ENCODE results near the gene EPG5. TPM values are rescaled to one million over a fixed set of nuclear protein-coding genes. Genes with fewer than 3 reads are reported as not detected.

The EPG5 gene
- total and polyA plus RNA-seq, 9 of the 15 experiments (the other 6 are each of a cell fraction or from before 2014, with no cell fraction given) = 1.3 to 10.7 (median 5.2) TPM

DNA sequence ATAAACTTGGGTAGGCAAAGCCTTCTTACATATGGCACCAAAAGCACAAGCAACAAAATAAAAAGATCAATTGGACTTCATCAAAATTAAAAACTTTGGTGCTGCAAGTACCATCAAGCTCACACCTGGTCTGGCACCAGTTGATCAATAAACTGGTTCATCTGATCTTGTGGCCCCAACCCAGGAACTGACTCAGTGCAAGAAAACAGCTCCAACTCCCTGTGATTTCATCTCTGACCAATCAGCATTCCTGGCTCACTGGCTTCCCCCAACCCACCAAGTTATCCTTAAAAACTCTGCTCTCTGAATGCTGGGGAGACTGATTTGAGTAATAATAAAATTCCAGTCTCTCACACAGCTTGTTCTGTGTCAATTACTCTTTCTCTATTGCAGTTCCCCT, 8.4 kb downstream of the EPG5 start (continued):
- TF ChIP-seq RREB1 (CRISPR knock-in tag; IDR thresholded peaks at IDR 0.05) (no peak), CBFA2T3 (IDR thresholded peaks at IDR 0.05) (no peak)

GRCh38 chr18:45958027-45958426, 9.1 kb downstream of the EPG5 start:
- DNase-seq (ENCODE audit: extremely low read depth in 1 of 4, low spot score in 3 of 4) = no peak
- 94% methylated on average over 2 of the region's 2 CpGs for WGBS (ENCODE audit: insufficient coverage, low coverage, missing lambda C conversion rate)
- ATAC-seq = no peak
- intact Hi-C loops (cut with micrococcal nuclease) (no loop called here), in situ Hi-C loops (cut with MboI) (no loop called here)
- no peak for FAIRE-seq
- Histone ChIP-seq H3K27ac (ENCODE audit: extremely low read depth, low read depth, low read length) (no peak overlapping the region), H3K4me2 (ENCODE audit: insufficient read depth, low read length) (no peak overlapping the region), H3K4me3 (no peak overlapping the region), H3K36me3 (ENCODE audit: control insufficient read depth, insufficient read depth, low read length) (peaks cover 27% of the 10 kb centered on the region), H2AFZ (ENCODE audit: low read depth, low read length) (no peak overlapping the region), H3K79me2 (ENCODE audit: control insufficient read depth, insufficient read depth, low read length) (peaks cover 9% of the 10 kb centered on the region), H3K27me3 (ENCODE audit: control insufficient read depth in 2 of 2, insufficient read depth in 2 of 2, low read length in 2 of 2) (no peaks in the 10 kb centered on the region), H3K9me1 (ENCODE audit: control insufficient read depth, insufficient read depth, low read length) (no peaks in the 10 kb centered on the region), H4K20me1 (replicated peaks; ENCODE audit: control insufficient read depth, insufficient read depth, low read length) (no peaks in the 10 kb centered on the region), H3K9me3 (replicated peaks; ENCODE audit: control insufficient read depth, insufficient read depth, low read depth, low read length) (no peaks in the 10 kb centered on the region), H3K9ac (ENCODE audit: insufficient read depth in 1 of 2, low read depth in 2 of 2, low read length in 2 of 2) (no peak overlapping the region), H3K4me1 (replicated peaks in 1 of 2; ENCODE audit: control insufficient read depth in 2 of 2, insufficient read depth in 2 of 2, low read length in 2 of 2) (peaks cover 0 to 4% of the 10 kb centered on the region in 2 experiments; a peak in 2 of 5 replicates)
- no TSS peak for BruUV-seq (replicated peaks)
- ChIA-PET POLR2A (no interaction called here), CTCF (ENCODE audit: low intra/inter-chr PET ratio) (no interaction called here)
- no peak for TF ChIP-seq NUFIP1 (IDR thresholded peaks at IDR 0.05; ENCODE audit: partially characterized antibody)
- peak; percentile 74 for TF ChIP-seq CEBPB (tag; IDR thresholded peaks at IDR 0.05)
